ENCODE measurements around the gene MILR1. TPM values are rescaled to one million over a fixed set of nuclear protein-coding genes. Genes with fewer than 3 reads are reported as not detected.

MILR1 gene, protein sequence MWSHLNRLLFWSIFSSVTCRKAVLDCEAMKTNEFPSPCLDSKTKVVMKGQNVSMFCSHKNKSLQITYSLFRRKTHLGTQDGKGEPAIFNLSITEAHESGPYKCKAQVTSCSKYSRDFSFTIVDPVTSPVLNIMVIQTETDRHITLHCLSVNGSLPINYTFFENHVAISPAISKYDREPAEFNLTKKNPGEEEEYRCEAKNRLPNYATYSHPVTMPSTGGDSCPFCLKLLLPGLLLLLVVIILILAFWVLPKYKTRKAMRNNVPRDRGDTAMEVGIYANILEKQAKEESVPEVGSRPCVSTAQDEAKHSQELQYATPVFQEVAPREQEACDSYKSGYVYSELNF
- not detected for polyA plus RNA-seq (2013, experiment 1 of 4)
- polyA plus RNA-seq (2013, experiment 2 of 4) = not detected
- not detected for polyA plus RNA-seq (2013, experiment 3 of 4)
- not detected for polyA plus RNA-seq (2013, experiment 4 of 4)

GRCh38 chr17:64448665-64449512 is at the start of gene MILR1:
Gene MILR1, plus strand, starts transcription at chr17:64449115. Its CDS starts 54 bp downstream, at chr17:64449169.
- Histone ChIP-seq H3K9me3 (ENCODE audit: control insufficient read depth, low read length) (no peaks in the 10 kb centered on the region), H3K36me3 (ENCODE audit: control insufficient read depth, insufficient read depth, low read length) (no peaks in the 10 kb centered on the region), H3K27me3 (ENCODE audit: control insufficient read depth, insufficient read depth, low read length, poor library complexity, severe bottlenecking) (no peaks in the 10 kb centered on the region), H3K4me3 (ENCODE audit: insufficient read depth, low read depth, low read length) (no peak within 1 kb of the TSS), H3K27ac (ENCODE audit: insufficient read depth, low read depth, low read length, poor library complexity, severe bottlenecking) (no peak within 1 kb of the TSS), H3K4me1 (ENCODE audit: control insufficient read depth, insufficient read depth, low read length) (no peaks in the 10 kb centered on the region)
- WGBS, 2 experiments = 84 to 88% methylated on average over 7 of the region's 10 CpGs

- H3K27ac ChIP-seq (ENCODE audit: insufficient read depth, low read depth, low read length, poor library complexity, severe bottlenecking) = no peak overlapping the region
- H3K36me3 ChIP-seq (ENCODE audit: control insufficient read depth, insufficient read depth, low read length) = no peaks in the 10 kb centered on the region
- H3K4me3 ChIP-seq (ENCODE audit: insufficient read depth, low read depth, low read length) = no peak overlapping the region
- H3K4me1 ChIP-seq (ENCODE audit: control insufficient read depth, insufficient read depth, low read length) = no peaks in the 10 kb centered on the region
- WGBS, 2 experiments = 85 to 92% methylated on average over 1 of the region's 1 CpG
- no peaks in the 10 kb centered on the region for H3K27me3 ChIP-seq (ENCODE audit: control insufficient read depth, insufficient read depth, low read length, poor library complexity, severe bottlenecking)
- no peaks in the 10 kb centered on the region for H3K9me3 ChIP-seq (ENCODE audit: control insufficient read depth, low read length)
Measured at GRCh38 chr17:64399767-64400156, 49.2 kb upstream of the MILR1 start.

GRCh38 chr17:64400642-64401041 is 48.3 kb upstream of the MILR1 start:
- 78 to 93% methylated on average over 6 to 7 of the region's 7 CpGs for WGBS, 2 experiments

DNA sequence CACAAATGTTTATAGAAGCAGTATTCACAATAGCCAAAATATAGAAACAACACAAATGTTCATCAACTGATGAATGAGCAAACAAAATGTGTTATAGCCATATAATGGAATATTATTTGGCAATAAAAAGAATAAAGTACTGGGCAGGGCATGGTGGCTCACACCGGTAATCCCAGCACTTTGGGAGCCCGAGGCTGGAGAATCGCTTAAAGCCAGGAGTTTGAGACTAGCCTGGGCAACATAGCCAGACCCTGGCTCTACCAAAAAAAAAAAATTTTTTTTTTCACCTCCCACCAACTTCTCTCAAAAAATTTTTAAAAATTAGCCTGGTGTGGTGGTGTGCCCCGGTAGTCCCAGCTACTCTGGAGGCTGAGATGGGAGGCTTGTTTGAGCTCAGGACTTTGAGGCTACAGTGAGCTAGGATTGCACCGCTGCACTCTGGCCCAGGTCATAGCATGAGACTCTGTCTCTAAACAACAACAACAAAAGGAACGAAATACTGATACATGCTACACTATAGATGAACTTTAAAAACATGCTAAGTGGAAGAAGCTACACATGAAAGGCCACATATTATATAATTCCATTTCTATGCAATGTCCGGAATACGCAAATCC is 47.6 kb upstream of the MILR1 start:
- whole genome bisulfite sequencing, 2 experiments = 80 to 84% methylated on average over 8 of the region's 8 CpGs
- Histone ChIP-seq H3K36me3 (ENCODE audit: control insufficient read depth, insufficient read depth, low read length) (no peaks in the 10 kb centered on the region), H3K4me1 (ENCODE audit: control insufficient read depth, insufficient read depth, low read length) (no peaks in the 10 kb centered on the region), H3K9me3 (ENCODE audit: control insufficient read depth, low read length) (no peaks in the 10 kb centered on the region), H3K4me3 (ENCODE audit: insufficient read depth, low read depth, low read length) (no peak overlapping the region), H3K27me3 (ENCODE audit: control insufficient read depth, insufficient read depth, low read length, poor library complexity, severe bottlenecking) (no peaks in the 10 kb centered on the region), H3K27ac (ENCODE audit: insufficient read depth, low read depth, low read length, poor library complexity, severe bottlenecking) (no peak overlapping the region)

More at GRCh38 chr17:64400642-64401041, 48.3 kb upstream of the MILR1 start:
- no peaks in the 10 kb centered on the region for H3K27me3 ChIP-seq (ENCODE audit: control insufficient read depth, insufficient read depth, low read length, poor library complexity, severe bottlenecking)
- H3K27ac ChIP-seq (ENCODE audit: insufficient read depth, low read depth, low read length, poor library complexity, severe bottlenecking) = no peak overlapping the region
- no peaks in the 10 kb centered on the region for H3K9me3 ChIP-seq (ENCODE audit: control insufficient read depth, low read length)
- no peaks in the 10 kb centered on the region for H3K4me1 ChIP-seq (ENCODE audit: control insufficient read depth, insufficient read depth, low read length)
- no peak overlapping the region for H3K4me3 ChIP-seq (ENCODE audit: insufficient read depth, low read depth, low read length)
- no peaks in the 10 kb centered on the region for H3K36me3 ChIP-seq (ENCODE audit: control insufficient read depth, insufficient read depth, low read length)

- H3K4me3 ChIP-seq (ENCODE audit: insufficient read depth, low read depth, low read length) = no peak overlapping the region
Measured at GRCh38 chr17:64401941-64402340, 47.0 kb upstream of the MILR1 start.

GRCh38 chr17:64402469-64402868 is 46.4 kb upstream of the MILR1 start:
- H3K9me3 ChIP-seq (ENCODE audit: control insufficient read depth, low read length) = no peaks in the 10 kb centered on the region
- no peak overlapping the region for H3K4me3 ChIP-seq (ENCODE audit: insufficient read depth, low read depth, low read length)
- no peak overlapping the region for H3K27ac ChIP-seq (ENCODE audit: insufficient read depth, low read depth, low read length, poor library complexity, severe bottlenecking)
- no peaks in the 10 kb centered on the region for H3K4me1 ChIP-seq (ENCODE audit: control insufficient read depth, insufficient read depth, low read length)
- 96 to 97% methylated on average over 5 of the region's 5 CpGs for WGBS, 2 experiments
- H3K36me3 ChIP-seq (ENCODE audit: control insufficient read depth, insufficient read depth, low read length) = no peaks in the 10 kb centered on the region
- no peaks in the 10 kb centered on the region for H3K27me3 ChIP-seq (ENCODE audit: control insufficient read depth, insufficient read depth, low read length, poor library complexity, severe bottlenecking)

More at GRCh38 chr17:64401941-64402340, 47.0 kb upstream of the MILR1 start:
- no peaks in the 10 kb centered on the region for H3K4me1 ChIP-seq (ENCODE audit: control insufficient read depth, insufficient read depth, low read length)
- H3K9me3 ChIP-seq (ENCODE audit: control insufficient read depth, low read length) = no peaks in the 10 kb centered on the region
- H3K36me3 ChIP-seq (ENCODE audit: control insufficient read depth, insufficient read depth, low read length) = no peaks in the 10 kb centered on the region
- WGBS, 2 experiments = 90 to 98% methylated on average over 2 of the region's 2 CpGs
- no peak overlapping the region for H3K27ac ChIP-seq (ENCODE audit: insufficient read depth, low read depth, low read length, poor library complexity, severe bottlenecking)
- no peaks in the 10 kb centered on the region for H3K27me3 ChIP-seq (ENCODE audit: control insufficient read depth, insufficient read depth, low read length, poor library complexity, severe bottlenecking)

GRCh38 chr17:64403881-64404460 is 44.9 kb upstream of the MILR1 start:
- Histone ChIP-seq H3K27me3 (ENCODE audit: control insufficient read depth, insufficient read depth, low read length, poor library complexity, severe bottlenecking) (no peaks in the 10 kb centered on the region), H3K9me3 (ENCODE audit: control insufficient read depth, low read length) (no peaks in the 10 kb centered on the region), H3K27ac (ENCODE audit: insufficient read depth, low read depth, low read length, poor library complexity, severe bottlenecking) (no peak overlapping the region), H3K4me3 (ENCODE audit: insufficient read depth, low read depth, low read length) (no peak overlapping the region), H3K36me3 (ENCODE audit: control insufficient read depth, insufficient read depth, low read length) (no peaks in the 10 kb centered on the region), H3K4me1 (ENCODE audit: control insufficient read depth, insufficient read depth, low read length) (no peaks in the 10 kb centered on the region)
- WGBS, 2 experiments = 94 to 98% methylated on average over 6 of the region's 6 CpGs

DNA sequence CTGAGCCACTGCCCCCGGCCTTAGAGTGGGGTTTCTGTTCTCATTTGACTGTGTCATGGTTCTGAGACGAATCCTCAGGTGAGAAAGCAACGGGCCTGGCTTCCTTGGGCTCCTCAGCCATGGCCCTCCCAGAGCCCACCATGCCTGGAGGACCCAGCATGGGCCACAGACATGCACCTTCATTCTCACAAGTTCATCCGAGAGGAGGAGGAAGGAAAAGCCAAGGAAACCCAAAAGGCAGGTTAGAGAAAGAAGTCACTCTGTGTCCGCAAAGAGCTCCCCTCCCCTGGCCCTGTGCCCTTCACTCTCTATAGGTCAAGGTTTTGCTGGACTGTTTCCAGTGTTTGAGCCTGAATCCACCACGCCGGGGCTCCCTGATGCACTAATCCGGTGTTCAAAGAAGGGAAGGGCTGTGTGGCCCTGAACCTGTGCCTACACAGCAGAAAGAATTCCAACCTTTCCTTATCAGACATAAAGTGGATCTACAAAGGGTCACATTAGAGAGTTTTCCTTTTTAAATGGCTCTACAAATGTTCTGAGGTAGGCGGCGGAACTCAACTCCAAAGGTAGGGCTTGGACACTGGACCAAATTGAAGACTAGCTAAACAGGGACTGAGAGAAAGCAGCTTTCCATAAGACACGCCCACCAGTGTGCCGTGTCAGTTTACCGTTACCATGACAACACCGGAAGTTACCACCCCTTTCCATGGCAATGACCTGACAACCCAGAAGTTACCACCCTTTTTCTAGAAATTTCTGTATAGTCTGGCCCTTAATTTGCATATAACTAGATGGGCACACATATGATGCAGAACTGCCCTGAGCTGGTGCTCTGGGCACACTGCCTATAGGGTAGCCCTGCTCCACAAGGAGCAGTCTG is 42.4 kb upstream of the MILR1 start:
- Histone ChIP-seq H3K27me3 (ENCODE audit: control insufficient read depth, insufficient read depth, low read length, poor library complexity, severe bottlenecking) (no peaks in the 10 kb centered on the region), H3K36me3 (ENCODE audit: control insufficient read depth, insufficient read depth, low read length) (no peaks in the 10 kb centered on the region), H3K4me1 (ENCODE audit: control insufficient read depth, insufficient read depth, low read length) (peaks cover 7% of the 10 kb centered on the region), H3K9me3 (ENCODE audit: control insufficient read depth, low read length) (no peaks in the 10 kb centered on the region), H3K27ac (ENCODE audit: insufficient read depth, low read depth, low read length, poor library complexity, severe bottlenecking) (no peak overlapping the region), H3K4me3 (ENCODE audit: insufficient read depth, low read depth, low read length) (no peak overlapping the region)
- 92% methylated on average over 14 of the region's 14 CpGs for WGBS, 2 experiments

- H3K9me3 ChIP-seq (ENCODE audit: control insufficient read depth, low read length) = no peaks in the 10 kb centered on the region
- H3K27me3 ChIP-seq (ENCODE audit: control insufficient read depth, insufficient read depth, low read length, poor library complexity, severe bottlenecking) = no peaks in the 10 kb centered on the region
- no peak overlapping the region for H3K4me3 ChIP-seq (ENCODE audit: insufficient read depth, low read depth, low read length)
- no peaks in the 10 kb centered on the region for H3K36me3 ChIP-seq (ENCODE audit: control insufficient read depth, insufficient read depth, low read length)
- H3K4me1 ChIP-seq (ENCODE audit: control insufficient read depth, insufficient read depth, low read length) = peaks cover 7% of the 10 kb centered on the region
- WGBS, 2 experiments = 96 to 97% methylated on average over 4 of the region's 4 CpGs
- no peak overlapping the region for H3K27ac ChIP-seq (ENCODE audit: insufficient read depth, low read depth, low read length, poor library complexity, severe bottlenecking)
Measured at GRCh38 chr17:64410750-64411490, 38.0 kb upstream of the MILR1 start.
